Right atrium auricular region (tissue), 2 donors: ENCODE measurements around the gene TTK. TPM values are rescaled to one million over a fixed set of nuclear protein-coding genes. Genes with fewer than 3 reads are reported as not detected.
"Not testable (repeated sequence)": the region's sequence is repeated elsewhere in the genome, so short reads cannot be mapped to it uniquely, and the experiment has no call there.

Experiments
- DNase-seq: peaks from one replicate; pipeline ENCODE4 v3.0.0-alpha.2; 2019; ENCODE audit warnings: low spot score
- H3K27ac ChIP-seq, 2 donors: fragments of 200-600 bp; sonication (generic); 1 replicate in 1 of 2; 2 replicates in 1 of 2; pipeline ENCODE4 v1.5.1; 2016 to 2019
- H3K27me3 ChIP-seq, 2 donors: fragments of 200-600 bp; sonication (generic); one replicate each; pipeline versions ENCODE4 v1.5.1 to v1.6.0; 2017 to 2019
- H3K36me3 ChIP-seq: fragments of 200-600 bp; sonication (generic); one replicate; pipeline ENCODE4 v1.5.1; 2016
- H3K4me1 ChIP-seq, 2 donors: fragments of 200-600 bp; sonication (generic); one replicate each; pipeline versions ENCODE4 v1.5.1 to v1.6.0; 2017 to 2019
- H3K4me3 ChIP-seq, 2 donors: fragments of 200-600 bp; sonication (generic); 1 replicate in 1 of 2; 2 replicates in 1 of 2; pipeline ENCODE4 v1.5.1; 2017 to 2019; ENCODE audit warnings: mild to moderate bottlenecking in 1 of 2, moderate library complexity in 1 of 2
- H3K9me3 ChIP-seq, 2 donors: fragments of 200-600 bp; sonication (generic); one replicate each; pipeline ENCODE4 v1.5.1; 2019
- total RNA-seq, 2 donors: library from RNA; depleted of rRNA; stranded (reverse); fragments of >200 nt; gene quantifications; one replicate each; pipeline ENCODE4 v1.1.0, GENCODE V29; 2016
- TF ChIP-seq, protein P1 (sequence below), 2 donors: fragments of 200-600 bp; sonication (generic); IDR thresholded peaks; one replicate each; pipeline ENCODE4 v1.5.1; 2019; ENCODE audit warnings: antibody characterized with exemption in 2 of 2

Gene TTK
- total RNA-seq, 2 donors from 2014 or later, result 0.08 to 0.52 TPM

DNA sequence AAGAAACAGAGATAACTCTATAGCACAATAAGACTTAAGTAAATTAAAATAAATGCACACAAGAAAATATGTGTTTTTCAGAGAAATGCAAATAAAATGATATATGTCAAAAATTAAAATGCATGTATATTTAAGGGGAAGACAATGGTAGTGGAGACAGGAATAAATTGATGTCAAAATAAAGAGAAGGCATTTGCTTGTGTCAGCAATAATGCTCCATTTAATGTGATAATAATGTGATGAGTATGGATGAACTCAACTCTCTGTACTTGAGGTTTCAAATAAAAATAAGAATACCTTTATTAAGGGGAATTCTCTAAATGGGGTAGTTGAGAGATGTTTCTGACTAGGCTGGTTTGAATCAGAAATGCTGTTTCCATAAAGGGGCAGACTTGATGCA is 56.3 kb downstream of the TTK start:
- Histone ChIP-seq H3K36me3 (no peaks in the 10 kb centered on the region), H3K4me1 (no peaks in the 10 kb centered on the region), H3K27ac (no peak overlapping the region), H3K4me3 (no peak overlapping the region), H3K9me3 (no peaks in the 10 kb centered on the region), H3K27me3 (no peaks in the 10 kb centered on the region)
- TF ChIP-seq, protein P1, sequence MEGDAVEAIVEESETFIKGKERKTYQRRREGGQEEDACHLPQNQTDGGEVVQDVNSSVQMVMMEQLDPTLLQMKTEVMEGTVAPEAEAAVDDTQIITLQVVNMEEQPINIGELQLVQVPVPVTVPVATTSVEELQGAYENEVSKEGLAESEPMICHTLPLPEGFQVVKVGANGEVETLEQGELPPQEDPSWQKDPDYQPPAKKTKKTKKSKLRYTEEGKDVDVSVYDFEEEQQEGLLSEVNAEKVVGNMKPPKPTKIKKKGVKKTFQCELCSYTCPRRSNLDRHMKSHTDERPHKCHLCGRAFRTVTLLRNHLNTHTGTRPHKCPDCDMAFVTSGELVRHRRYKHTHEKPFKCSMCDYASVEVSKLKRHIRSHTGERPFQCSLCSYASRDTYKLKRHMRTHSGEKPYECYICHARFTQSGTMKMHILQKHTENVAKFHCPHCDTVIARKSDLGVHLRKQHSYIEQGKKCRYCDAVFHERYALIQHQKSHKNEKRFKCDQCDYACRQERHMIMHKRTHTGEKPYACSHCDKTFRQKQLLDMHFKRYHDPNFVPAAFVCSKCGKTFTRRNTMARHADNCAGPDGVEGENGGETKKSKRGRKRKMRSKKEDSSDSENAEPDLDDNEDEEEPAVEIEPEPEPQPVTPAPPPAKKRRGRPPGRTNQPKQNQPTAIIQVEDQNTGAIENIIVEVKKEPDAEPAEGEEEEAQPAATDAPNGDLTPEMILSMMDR (IDR thresholded peaks at IDR 0.05), result no peak
- DNase-seq, result no peak

DNA sequence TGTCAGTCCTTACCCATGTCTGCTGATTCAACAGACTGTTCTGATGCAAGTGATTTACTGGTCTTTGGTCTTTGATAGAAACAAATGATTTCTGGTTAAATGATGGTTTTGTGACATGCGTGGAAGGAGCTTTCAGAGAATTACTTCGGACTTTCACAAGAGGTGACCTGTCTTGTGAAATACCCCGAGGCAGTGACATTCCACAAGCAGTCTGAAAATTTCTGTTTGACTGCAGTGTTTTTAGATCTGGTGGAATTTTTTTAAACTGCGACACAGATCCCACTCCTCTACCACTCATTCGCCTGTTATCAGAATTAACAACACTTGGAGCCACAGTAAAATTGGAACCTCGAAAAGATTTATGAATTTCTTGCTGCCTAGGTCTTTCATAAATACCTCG is 63.7 kb downstream of the TTK start:
- not testable (repeated sequence) for H3K36me3 ChIP-seq, H3K4me1 ChIP-seq, H3K4me3 ChIP-seq, DNase-seq, H3K27ac ChIP-seq, H3K27me3 ChIP-seq
- H3K9me3 ChIP-seq, result peaks cover 0 to 10% of the 10 kb centered on the region in 2 donors

DNA sequence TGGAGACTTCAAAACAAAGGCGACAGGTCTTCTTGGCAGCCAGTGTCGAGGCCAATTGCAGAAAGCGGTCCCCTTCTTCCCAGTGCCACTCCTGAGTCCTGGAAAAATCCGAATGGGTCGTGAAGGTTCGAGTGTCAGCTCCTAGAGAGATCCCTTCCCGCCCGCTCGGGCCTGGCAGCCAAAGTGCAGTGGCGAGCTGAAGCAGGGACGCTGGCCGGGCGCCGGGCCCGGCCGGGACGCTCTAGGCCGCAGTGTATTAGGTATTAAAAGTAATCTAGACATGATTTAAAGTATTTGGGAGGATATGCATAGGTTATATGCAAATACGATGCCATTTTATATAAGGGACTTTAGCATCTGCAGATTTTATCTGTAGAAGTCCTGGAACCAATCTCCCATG is 66.0 kb downstream of the TTK start:
- H3K4me1 ChIP-seq, DNase-seq, H3K27me3 ChIP-seq, H3K36me3 ChIP-seq, H3K27ac ChIP-seq, H3K4me3 ChIP-seq: not testable (repeated sequence)
- peaks cover 0 to 29% of the 10 kb centered on the region in 2 donors for H3K9me3 ChIP-seq

DNA sequence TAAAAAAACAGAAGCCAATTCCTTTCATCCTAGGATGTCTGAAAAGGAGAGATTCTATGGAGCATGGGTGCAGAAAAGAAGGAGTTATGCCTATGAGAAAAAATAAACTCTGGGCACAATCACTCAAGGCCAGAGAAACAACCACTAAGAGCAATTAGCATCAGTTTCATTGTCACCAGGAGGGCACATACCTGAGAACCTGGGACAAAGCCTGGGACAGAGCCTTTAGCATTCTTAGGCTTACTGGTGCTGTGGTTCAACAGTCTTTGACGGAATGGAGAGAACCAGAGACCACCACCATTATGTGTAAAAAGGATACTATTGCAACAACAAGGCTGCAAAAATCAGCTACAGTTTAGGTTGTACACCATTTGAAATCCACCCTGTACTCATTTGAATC is 72.6 kb downstream of the TTK start:
- Histone ChIP-seq H3K9me3 (peaks cover 0 to 29% of the 10 kb centered on the region in 2 donors), H3K4me3 (no peak overlapping the region), H3K27ac (no peak overlapping the region), H3K4me1 (no peaks in the 10 kb centered on the region), H3K27me3 (no peaks in the 10 kb centered on the region), H3K36me3 (no peaks in the 10 kb centered on the region)
- DNase-seq, result no peak
- TF ChIP-seq, protein P1 (IDR thresholded peaks at IDR 0.05), result no peak

DNA sequence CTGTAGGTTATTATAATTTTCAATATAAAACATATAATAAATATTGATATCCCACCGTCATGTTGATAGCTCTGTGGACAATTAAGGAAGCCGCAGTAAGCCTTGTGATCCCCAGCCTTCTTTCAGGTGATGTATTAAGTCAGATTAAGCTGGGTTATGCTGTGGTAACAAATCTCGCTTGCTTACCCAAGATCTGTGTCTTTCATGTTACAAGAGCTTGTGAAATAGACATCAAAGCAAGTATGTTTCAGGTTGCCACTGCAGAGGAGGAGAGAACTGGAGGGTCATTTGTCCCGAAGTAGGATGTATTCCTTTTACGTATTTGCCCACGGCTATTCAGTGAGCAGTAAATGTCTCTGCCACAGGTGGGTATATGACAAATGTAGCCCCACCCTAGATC is 84.2 kb downstream of the TTK start:
- no peaks in the 10 kb centered on the region for H3K9me3 ChIP-seq
- H3K4me3 ChIP-seq, result no peak overlapping the region
- H3K27me3 ChIP-seq, result no peaks in the 10 kb centered on the region
- H3K4me1 ChIP-seq, result no peaks in the 10 kb centered on the region
- no peak overlapping the region for H3K27ac ChIP-seq
- H3K36me3 ChIP-seq, result no peaks in the 10 kb centered on the region
- TF ChIP-seq, protein P1 (IDR thresholded peaks at IDR 0.05), result no peak
- no peak for DNase-seq

DNA sequence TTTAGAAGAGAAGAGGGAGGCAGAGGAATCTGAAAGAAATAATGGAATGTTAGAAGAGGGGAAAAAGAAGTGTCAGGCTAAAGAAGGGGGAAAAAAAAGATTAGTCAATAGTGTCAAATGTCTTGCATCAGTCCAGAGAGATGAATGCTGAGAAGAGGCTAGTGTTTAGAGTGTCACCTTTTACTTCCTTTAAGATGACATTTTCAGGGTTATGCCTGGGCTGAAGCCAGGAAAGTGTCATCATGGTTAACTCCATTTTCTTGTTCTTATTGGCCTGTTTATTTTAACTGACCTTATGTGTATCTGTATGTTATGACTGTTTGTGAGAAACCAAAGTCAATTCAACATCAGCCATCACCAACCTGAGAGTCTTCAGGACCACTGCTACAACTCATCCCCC is 87.1 kb downstream of the TTK start:
- H3K9me3 ChIP-seq, result no peaks in the 10 kb centered on the region
- H3K36me3 ChIP-seq, result no peaks in the 10 kb centered on the region
- no peak for DNase-seq
- no peak overlapping the region for H3K27ac ChIP-seq
- no peaks in the 10 kb centered on the region for H3K27me3 ChIP-seq
- no peaks in the 10 kb centered on the region for H3K4me1 ChIP-seq
- no peak overlapping the region for H3K4me3 ChIP-seq
- TF ChIP-seq, protein P1 (IDR thresholded peaks at IDR 0.05), result no peak

Other genes starting within 250 kb of the TTK start
- 1 to 10 TPM in 1 of 2 donors, under 1 TPM in 1; 0.44 to 1.4 TPM for gene ELOVL4, start 57.1 kb upstream of the TTK start, total RNA-seq
- gene BCKDHB, start 102.0 kb downstream of the TTK start, total RNA-seq, result 10 to 100 TPM in 1 of 2 donors, 1 to 10 TPM in 1; 8.1 to 23.3 TPM